Panc1 (cell line): Measurements from ENCODE around the gene CERS5. TPM values are rescaled to one million over a fixed set of nuclear protein-coding genes. Genes with fewer than 3 reads are reported as not detected.
A peak's percentile ranks its signal among the peaks of the same experiment; 100 is the strongest.
"Not testable (repeated sequence)": the region's sequence is repeated elsewhere in the genome, so short reads cannot be mapped to it uniquely, and the experiment has no call there.

ENCODE experiments used
- ATAC-seq: fragments of 200-7000 bp; cut with Tn5 transposase; 2 replicates; pipeline ENCODE4 v1.9.1; 2020; ENCODE audit warnings: mild to moderate bottlenecking, moderate library complexity
- BruUV-seq: library from RNA; stranded (reverse); fragments of 400-500 nt; replicated peaks from 2 replicates; lab custom pipeline; 2021; lab: Mats Ljungman, UMichigan
- CTCF ChIA-PET: fragments of 300-600 bp; sonication (Branson Sonifier 250); formaldehyde crosslinking; loops from one replicate; lab custom pipeline; 2022; ENCODE audit warnings: antibody characterized with exemption; lab: Charles Lee
- POLR2A ChIA-PET: fragments of 300-600 bp; sonication (Branson Sonifier 250); formaldehyde crosslinking; loops from one replicate; lab custom pipeline; 2022; ENCODE audit warnings: antibody characterized with exemption; lab: Charles Lee
- DNase-seq: peaks from one replicate; pipeline ENCODE4 v3.0.0-alpha.2; 2010; ENCODE audit warnings: low read depth, low spot score
- H3K27ac ChIP-seq: 2 replicates; pipeline ENCODE4 v1.5.1; 2011; ENCODE audit warnings: mild to moderate bottlenecking, low read length, inconsistent platforms
- H3K27me3 ChIP-seq: fragments of 200-500 bp; sonication (Bioruptor generic); 2 replicates; pipeline ENCODE4 v1.6.0; 2014; ENCODE audit warnings: low read length, inconsistent platforms; ENCODE audit not compliant: control insufficient read depth, insufficient read depth
- H3K36me3 ChIP-seq: fragments of 200-500 bp; sonication (Bioruptor generic); 2 replicates; pipeline ENCODE4 v1.5.1; 2014; ENCODE audit warnings: inconsistent platforms, mild to moderate bottlenecking, low read length, moderate library complexity; ENCODE audit not compliant: control insufficient read depth, insufficient read depth
- H3K4me1 ChIP-seq: 2 replicates; pipeline ENCODE4 v1.5.1; 2011; ENCODE audit warnings: inconsistent platforms, mild to moderate bottlenecking, low read length, moderate library complexity; ENCODE audit not compliant: control insufficient read depth, insufficient read depth
- H3K4me3 ChIP-seq, 2 experiments: 2 replicates each; pipeline ENCODE4 v1.5.1; 2011 to 2012; ENCODE audit warnings: low read depth in 2 of 2, low read length in 2 of 2, mild to moderate bottlenecking in 2 of 2, inconsistent platforms in 1 of 2, moderate library complexity in 1 of 2
- H3K9me3 ChIP-seq: fragments of 200-500 bp; sonication (Bioruptor generic); 2 replicates; pipeline ENCODE4 v1.5.1; 2014; ENCODE audit warnings: low read depth, mild to moderate bottlenecking, inconsistent platforms, low read length, moderate library complexity; ENCODE audit not compliant: control insufficient read depth, insufficient read depth
- CTCF ChIP-seq: fragments of 450-650 bp; IDR thresholded peaks from 2 replicates; pipeline ENCODE4 v1.5.1; 2017; ENCODE audit warnings: mild to moderate bottlenecking
- POLR2AphosphoS5 ChIP-seq: IDR thresholded peaks from 2 replicates; pipeline ENCODE4 v1.6.1; 2012; ENCODE audit warnings: mild to moderate bottlenecking, low read depth, low read length, moderate library complexity
- REST ChIP-seq, 2 experiments: IDR thresholded peaks; 2 replicates each; pipeline ENCODE4 v1.6.1; 2011 to 2012; ENCODE audit warnings: low read depth in 2 of 2, control low read depth in 1 of 2, low read length in 1 of 2, mild to moderate bottlenecking in 1 of 2, moderate library complexity in 1 of 2; ENCODE audit not compliant: insufficient read depth in 1 of 2
- SIN3A ChIP-seq: IDR thresholded peaks from 2 replicates; pipeline ENCODE4 v1.6.1; 2012; ENCODE audit warnings: low read depth, mild to moderate bottlenecking, low read length, moderate library complexity, borderline replicate concordance; ENCODE audit not compliant: insufficient read depth
- TCF7L2 ChIP-seq: IDR thresholded peaks from 2 replicates; pipeline ENCODE4 v1.6.1; 2011; ENCODE audit warnings: mild to moderate bottlenecking, low read depth, low read length, inconsistent platforms
- in situ Hi-C: cut with HindIII; loops from 2 replicates; pipeline ENCODE4 v1.10.0; 2016; ENCODE audit warnings: low sequenced_read_pairs, low pct_unique_long_range_greater_than_20kb
- intact Hi-C: fragments of 100-400 bp; cut with micrococcal nuclease; formaldehyde crosslinking; loops from one replicate; pipeline ENCODE4 v1.10.0; 2022; ENCODE audit not compliant: unreplicated experiment
- total RNA-seq: library from RNA; stranded (reverse); gene quantifications from one replicate; pipeline ENCODE4 v1.2.1, GENCODE V29; 2021; ENCODE audit not compliant: unreplicated experiment

CERS5 gene
- total RNA-seq, 1 experiment from 2014 or later: 50.5 TPM

- intact Hi-C loops (no loop called here), in situ Hi-C loops (no loop called here)
- H3K27me3 ChIP-seq: no peaks in the 10 kb centered on the region
- H3K36me3 ChIP-seq: no peaks in the 10 kb centered on the region
- BruUV-seq: TSS peak; percentile 65
- ATAC-seq (no peak), DNase-seq (no peak)
- peaks cover 5% of the 10 kb centered on the region; the same call in 1 of the 2 replicates for H3K4me1 ChIP-seq
- H3K4me3 ChIP-seq: no peak overlapping the region
- no peaks in the 10 kb centered on the region for H3K9me3 ChIP-seq
- no peak overlapping the region for H3K27ac ChIP-seq
- ChIA-PET POLR2A (no interaction called here), CTCF (no interaction called here)
- TF ChIP-seq SIN3A: no peak
- TF ChIP-seq CTCF: no peak
- no peak for TF ChIP-seq REST (IDR thresholded peaks at IDR 0.05; ENCODE audit: insufficient read depth in 1 of 2, low read depth in 2 of 2, low read length in 1 of 2)
- TF ChIP-seq TCF7L2: no peak
- no peak for TF ChIP-seq POLR2AphosphoS5
These were observed 16.0 kb downstream of the CERS5 start for GRCh38 chr12:50151047-50151687.

- Histone ChIP-seq H3K27ac (no peak overlapping the region), H3K27me3 (no peaks in the 10 kb centered on the region), H3K36me3 (no peaks in the 10 kb centered on the region), H3K9me3 (no peaks in the 10 kb centered on the region), H3K4me1 (peaks cover 9% of the 10 kb centered on the region; the same call in 1 of the 2 replicates), H3K4me3 (no peak overlapping the region)
- intact Hi-C loops (no loop called here), in situ Hi-C loops (no loop called here)
- TF ChIP-seq POLR2AphosphoS5: no peak
- POLR2A ChIA-PET: no interaction called here
- CTCF ChIA-PET: interaction anchor here (0.7 kb wide), 1 partner anchor 182 kb away, joined by 3 read pairs; no protein-coding TSS in a partner anchor
- no TSS peak for BruUV-seq
- no peak for ATAC-seq
- no peak for DNase-seq
These were observed 17.9 kb downstream of the CERS5 start for GRCh38 chr12:50149311-50149710.

- DNase-seq, POLR2A ChIA-PET, H3K27me3 ChIP-seq, H3K4me3 ChIP-seq, H3K36me3 ChIP-seq, H3K27ac ChIP-seq, H3K4me1 ChIP-seq, H3K9me3 ChIP-seq, in situ Hi-C loops, ATAC-seq, intact Hi-C loops, BruUV-seq: not testable (repeated sequence)
- CTCF ChIA-PET: interaction anchor here (0.7 kb wide), 1 partner anchor 166 kb away, joined by 15 read pairs; no protein-coding TSS in a partner anchor
These were observed 19.2 kb downstream of the CERS5 start for GRCh38 chr12:50148011-50148410.
